ENCODE measurements around the gene PUS1.

DNA sequence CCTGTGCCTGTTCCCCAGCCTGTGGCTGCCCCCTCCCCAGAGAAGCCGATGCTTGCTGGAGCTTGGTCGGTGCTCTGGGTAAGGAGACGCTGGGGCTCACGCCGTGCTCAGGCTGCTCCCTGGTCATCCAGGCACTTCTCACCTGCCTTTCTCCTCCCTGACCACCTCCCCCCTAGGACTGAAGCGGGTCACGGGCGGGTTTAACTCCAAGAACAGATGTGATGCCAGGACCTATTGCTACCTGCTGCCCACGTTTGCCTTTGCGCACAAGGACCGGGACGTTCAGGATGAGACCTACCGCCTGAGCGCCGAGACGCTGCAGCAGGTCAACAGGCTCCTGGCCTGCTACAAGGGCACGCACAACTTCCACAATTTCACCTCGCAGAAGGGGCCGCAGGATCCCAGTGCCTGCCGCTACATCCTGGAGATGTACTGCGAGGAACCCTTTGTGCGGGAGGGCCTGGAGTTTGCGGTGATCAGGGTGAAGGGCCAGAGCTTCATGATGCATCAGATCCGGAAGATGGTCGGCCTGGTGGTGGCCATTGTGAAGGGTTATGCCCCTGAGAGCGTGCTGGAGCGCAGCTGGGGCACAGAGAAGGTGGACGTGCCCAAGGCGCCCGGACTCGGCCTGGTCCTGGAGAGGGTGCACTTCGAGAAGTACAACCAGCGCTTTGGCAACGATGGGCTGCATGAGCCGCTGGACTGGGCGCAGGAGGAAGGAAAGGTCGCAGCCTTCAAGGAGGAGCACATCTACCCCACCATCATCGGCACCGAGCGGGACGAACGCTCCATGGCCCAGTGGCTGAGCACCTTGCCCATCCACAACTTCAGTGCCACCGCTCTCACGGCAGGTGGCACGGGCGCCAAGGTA lies 12.3 kb downstream of the PUS1 start:
- TF ChIP-seq POLR2AphosphoS5 (IDR thresholded peaks at IDR 0.05): no peak
- TF ChIP-seq, protein P1, sequence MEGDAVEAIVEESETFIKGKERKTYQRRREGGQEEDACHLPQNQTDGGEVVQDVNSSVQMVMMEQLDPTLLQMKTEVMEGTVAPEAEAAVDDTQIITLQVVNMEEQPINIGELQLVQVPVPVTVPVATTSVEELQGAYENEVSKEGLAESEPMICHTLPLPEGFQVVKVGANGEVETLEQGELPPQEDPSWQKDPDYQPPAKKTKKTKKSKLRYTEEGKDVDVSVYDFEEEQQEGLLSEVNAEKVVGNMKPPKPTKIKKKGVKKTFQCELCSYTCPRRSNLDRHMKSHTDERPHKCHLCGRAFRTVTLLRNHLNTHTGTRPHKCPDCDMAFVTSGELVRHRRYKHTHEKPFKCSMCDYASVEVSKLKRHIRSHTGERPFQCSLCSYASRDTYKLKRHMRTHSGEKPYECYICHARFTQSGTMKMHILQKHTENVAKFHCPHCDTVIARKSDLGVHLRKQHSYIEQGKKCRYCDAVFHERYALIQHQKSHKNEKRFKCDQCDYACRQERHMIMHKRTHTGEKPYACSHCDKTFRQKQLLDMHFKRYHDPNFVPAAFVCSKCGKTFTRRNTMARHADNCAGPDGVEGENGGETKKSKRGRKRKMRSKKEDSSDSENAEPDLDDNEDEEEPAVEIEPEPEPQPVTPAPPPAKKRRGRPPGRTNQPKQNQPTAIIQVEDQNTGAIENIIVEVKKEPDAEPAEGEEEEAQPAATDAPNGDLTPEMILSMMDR (IDR thresholded peaks at IDR 0.05; ENCODE audit: poor library complexity, severe bottlenecking): no peak
- TF ChIP-seq EZH2 (IDR thresholded peaks at IDR 0.05; ENCODE audit: borderline replicate concordance, insufficient read depth, low read length, poor library complexity, severe bottlenecking): no peak
- no peak for TF ChIP-seq SMC3 (conservative IDR thresholded peaks at IDR 0.05; ENCODE audit: poor library complexity)
- TF ChIP-seq RAD21 (conservative IDR thresholded peaks at IDR 0.05): no peak
- TF ChIP-seq TAF1 (IDR thresholded peaks at IDR 0.05; ENCODE audit: low read depth): no peak
- TF ChIP-seq, protein P2, sequence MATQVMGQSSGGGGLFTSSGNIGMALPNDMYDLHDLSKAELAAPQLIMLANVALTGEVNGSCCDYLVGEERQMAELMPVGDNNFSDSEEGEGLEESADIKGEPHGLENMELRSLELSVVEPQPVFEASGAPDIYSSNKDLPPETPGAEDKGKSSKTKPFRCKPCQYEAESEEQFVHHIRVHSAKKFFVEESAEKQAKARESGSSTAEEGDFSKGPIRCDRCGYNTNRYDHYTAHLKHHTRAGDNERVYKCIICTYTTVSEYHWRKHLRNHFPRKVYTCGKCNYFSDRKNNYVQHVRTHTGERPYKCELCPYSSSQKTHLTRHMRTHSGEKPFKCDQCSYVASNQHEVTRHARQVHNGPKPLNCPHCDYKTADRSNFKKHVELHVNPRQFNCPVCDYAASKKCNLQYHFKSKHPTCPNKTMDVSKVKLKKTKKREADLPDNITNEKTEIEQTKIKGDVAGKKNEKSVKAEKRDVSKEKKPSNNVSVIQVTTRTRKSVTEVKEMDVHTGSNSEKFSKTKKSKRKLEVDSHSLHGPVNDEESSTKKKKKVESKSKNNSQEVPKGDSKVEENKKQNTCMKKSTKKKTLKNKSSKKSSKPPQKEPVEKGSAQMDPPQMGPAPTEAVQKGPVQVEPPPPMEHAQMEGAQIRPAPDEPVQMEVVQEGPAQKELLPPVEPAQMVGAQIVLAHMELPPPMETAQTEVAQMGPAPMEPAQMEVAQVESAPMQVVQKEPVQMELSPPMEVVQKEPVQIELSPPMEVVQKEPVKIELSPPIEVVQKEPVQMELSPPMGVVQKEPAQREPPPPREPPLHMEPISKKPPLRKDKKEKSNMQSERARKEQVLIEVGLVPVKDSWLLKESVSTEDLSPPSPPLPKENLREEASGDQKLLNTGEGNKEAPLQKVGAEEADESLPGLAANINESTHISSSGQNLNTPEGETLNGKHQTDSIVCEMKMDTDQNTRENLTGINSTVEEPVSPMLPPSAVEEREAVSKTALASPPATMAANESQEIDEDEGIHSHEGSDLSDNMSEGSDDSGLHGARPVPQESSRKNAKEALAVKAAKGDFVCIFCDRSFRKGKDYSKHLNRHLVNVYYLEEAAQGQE (IDR thresholded peaks at IDR 0.05; ENCODE audit: borderline replicate concordance): no peak
